HG02763 (cell line): ENCODE data around the gene MROH9.

Source experiments
- ATAC-seq: cut with Tn5 transposase; IDR thresholded peaks from one replicate; pipeline ENCODE4 v1.9.1; 2021; ENCODE audit warnings: mild to moderate bottlenecking, moderate library complexity; ENCODE audit not compliant: unreplicated experiment

Gene MROH9

GRCh38 chr1:171075041-171075440 is 139.7 kb downstream of the MROH9 start:
- no peak for ATAC-seq

DNA sequence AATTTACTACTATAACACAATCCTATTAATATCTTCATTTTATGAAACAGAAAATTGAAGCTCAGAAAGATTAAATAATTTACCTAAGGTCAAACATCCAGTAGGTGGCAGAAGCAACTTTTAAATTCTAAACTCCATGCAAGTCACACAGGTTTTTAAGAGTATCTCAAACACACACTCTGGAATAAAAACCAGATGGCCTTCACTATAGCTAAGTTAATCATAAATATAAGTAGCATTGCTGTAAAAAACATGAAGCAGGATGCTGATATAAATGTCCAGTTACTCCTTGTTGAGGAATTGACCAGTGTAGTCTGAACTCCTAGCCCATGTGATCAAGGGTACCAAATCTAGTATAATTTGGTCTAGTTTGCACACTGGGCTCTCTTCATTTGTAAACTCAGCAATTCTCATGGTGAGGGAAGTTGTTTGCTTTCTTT is 146.0 kb downstream of the MROH9 start:
- ATAC-seq = no peak

GRCh38 chr1:171081763-171082201 is 146.4 kb downstream of the MROH9 start:
- ATAC-seq = no peak

GRCh38 chr1:171082606-171083005 is 147.3 kb downstream of the MROH9 start:
- no peak for ATAC-seq

DNA sequence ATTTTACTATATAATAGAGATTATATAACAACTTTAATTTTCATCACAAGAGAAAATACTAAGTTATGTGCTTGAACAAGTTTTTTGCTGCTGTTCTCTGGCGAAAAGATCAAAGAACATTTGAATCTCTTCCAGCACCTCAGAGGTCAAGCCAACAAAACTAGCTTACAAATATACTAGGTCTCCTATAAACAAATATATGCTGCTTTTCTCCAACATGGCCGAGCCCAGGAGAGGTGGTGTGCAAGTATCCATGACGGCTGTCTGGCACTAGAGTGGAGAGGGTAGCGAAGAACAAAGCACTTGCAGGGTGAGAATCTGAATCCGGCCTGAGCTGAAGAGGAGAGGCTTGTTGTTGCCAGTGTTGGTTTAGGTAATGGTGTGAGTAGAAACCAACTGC is 147.9 kb downstream of the MROH9 start:
- no peak for ATAC-seq

DNA sequence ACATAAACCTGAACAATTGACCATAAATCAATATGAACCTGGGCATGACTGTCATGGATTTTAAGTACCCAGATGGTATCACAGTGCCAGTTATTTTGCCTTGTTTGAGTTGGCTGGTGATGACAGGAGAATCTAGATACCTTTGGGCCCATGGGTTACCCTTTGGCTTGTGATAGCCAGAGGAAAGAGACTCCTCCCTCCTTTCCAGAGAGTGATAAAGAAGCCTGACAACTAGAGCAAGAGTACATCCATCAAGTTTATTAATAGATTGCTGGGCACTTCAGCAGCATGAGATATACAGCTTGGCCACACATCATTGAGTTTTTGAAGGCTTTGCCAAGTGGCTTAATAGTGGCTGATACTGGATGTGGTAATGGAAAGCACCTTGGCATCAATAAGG is 148.8 kb downstream of the MROH9 start:
- no peak for ATAC-seq

DNA sequence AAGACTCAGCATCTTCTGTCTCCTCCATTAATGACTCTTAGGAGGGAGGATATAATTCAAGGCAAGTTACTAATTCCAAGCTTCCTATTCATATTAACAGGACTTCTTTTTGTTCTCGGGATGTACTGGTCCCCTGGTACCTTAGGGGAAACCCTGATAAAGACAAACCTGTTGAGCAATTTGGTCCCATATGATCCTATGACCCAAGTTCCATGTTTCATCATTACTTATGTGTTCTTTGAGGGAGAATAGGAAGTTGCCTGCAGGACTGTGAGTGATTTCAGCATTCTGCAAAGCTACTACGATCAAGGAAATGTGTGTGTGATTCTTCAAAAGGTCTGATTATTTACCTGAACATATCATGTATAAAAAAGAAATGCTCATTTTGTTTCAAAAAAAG is 149.5 kb downstream of the MROH9 start:
- ATAC-seq = no peak

DNA sequence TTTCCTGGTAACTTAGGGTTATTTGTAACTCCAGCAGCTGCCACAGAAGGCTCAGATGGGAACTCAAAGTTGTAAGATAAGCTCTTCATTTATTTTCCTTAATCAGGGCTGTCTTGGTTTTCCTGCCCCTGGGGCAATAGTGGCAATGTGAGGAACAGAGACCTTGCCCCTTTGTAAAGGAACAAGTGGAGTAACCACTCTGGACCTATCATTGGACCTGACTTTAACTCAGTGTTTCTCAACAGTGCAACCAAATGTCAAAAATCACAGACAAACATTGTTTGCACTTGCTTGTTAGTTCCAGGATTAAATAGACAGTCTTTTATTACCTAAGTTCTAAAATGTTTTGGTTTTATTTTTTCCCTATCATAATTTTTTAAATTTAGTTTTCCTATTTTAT is 152.6 kb downstream of the MROH9 start:
- no peak for ATAC-seq

DNA sequence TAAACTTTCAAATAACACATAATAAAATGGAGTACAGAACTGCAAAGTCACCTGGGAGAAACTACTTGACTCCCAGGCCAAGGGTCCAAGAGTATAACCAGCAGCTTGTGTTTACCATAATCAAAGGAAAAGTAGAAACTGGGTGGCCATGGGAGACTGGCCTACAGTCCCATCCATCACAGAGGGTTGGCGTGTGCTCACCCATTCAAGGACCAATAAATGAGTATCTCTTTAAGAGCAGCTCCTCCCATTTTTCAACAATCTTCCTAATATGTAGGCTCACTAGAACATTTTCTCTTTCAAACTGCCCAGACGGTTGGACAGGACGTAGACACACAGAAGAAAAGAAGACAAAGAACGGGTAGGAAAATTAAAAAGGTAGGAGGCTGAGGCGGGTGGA is 155.3 kb downstream of the MROH9 start, which contains the start of gene FMO3:
FMO3 (plus strand) TSS at position 302 of the 400 bp plus-strand sequence. CDS start 1,754 bp downstream, outside the sequence.
- no peak for ATAC-seq

- no peak for ATAC-seq
Measured at GRCh38 chr1:171103862-171104261, 168.5 kb downstream of the MROH9 start.

- ATAC-seq = no peak
Measured at GRCh38 chr1:171107262-171107940, 172.1 kb downstream of the MROH9 start.

- no peak for ATAC-seq
Measured at GRCh38 chr1:171107969-171108368, 172.6 kb downstream of the MROH9 start.

GRCh38 chr1:171109966-171110365 is 174.6 kb downstream of the MROH9 start:
- ATAC-seq = no peak

DNA sequence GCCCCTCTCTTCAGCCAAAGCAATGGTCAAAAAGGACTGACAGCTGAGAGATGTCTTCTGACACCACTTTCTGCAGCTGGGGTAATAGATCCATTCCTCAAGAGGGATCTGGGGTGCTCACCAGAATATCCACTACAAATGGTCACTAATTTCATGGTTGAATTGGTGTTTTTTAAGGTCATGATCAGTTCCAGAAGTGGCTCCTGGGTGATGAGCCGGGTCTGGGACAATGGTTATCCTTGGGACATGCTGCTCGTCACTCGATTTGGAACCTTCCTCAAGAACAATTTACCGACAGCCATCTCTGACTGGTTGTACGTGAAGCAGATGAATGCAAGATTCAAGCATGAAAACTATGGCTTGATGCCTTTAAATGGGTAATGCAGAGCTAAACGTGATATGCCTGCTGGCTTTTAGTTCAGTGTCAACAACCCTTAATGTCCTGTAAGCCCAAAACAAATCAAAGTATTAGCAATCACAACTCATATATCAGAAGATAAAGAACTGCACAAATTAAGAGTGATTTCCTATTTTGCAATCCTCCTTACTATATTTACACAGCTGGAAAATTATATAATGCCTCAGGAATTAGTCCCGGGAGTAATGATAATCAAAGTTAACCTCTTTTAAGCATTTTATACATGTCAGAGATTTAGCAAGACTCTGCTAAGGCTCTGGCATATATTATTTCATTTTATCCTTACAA is 175.4 kb downstream of the MROH9 start:
- ATAC-seq = no peak

- no peak for ATAC-seq
Measured at GRCh38 chr1:171112119-171112518, 176.8 kb downstream of the MROH9 start.

GRCh38 chr1:171113382-171113781 is 178.0 kb downstream of the MROH9 start:
- no peak for ATAC-seq
